Raji (cell line): ENCODE results near the gene KIAA0319L.

Experiments
- POLR2A ChIP-seq: IDR thresholded peaks from 2 replicates; pipeline ENCODE4 v1.6.1; 2011; ENCODE audit warnings: low read depth, low read length, control low read depth; ENCODE audit not compliant: insufficient read depth

Gene KIAA0319L

GRCh38 chr1:35499652-35500176 is 57.5 kb downstream of the KIAA0319L start:
- TF ChIP-seq POLR2A: no peak

DNA sequence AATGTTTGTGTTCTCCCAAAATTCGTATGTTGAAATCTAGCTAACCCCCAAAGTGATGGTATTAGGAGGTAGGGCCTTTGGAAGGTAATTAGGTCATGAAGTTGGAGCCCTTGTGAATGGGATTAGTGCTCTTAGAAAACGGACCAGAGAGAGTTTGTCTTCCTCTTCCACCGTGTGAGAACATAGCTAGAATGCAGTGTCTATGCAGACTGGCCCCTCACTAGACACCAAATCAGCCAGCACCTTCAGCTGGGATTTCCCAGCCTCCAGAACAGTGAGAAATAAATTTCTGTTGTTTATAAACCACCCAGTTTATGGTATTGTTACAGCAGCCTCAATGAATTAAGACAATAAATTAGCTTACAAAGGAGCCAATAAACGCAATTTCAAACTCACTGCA is 58.0 kb downstream of the KIAA0319L start:
- no peak for TF ChIP-seq POLR2A

- no peak for TF ChIP-seq POLR2A
These were observed 59.6 kb downstream of the KIAA0319L start for GRCh38 chr1:35497571-35497970.

DNA sequence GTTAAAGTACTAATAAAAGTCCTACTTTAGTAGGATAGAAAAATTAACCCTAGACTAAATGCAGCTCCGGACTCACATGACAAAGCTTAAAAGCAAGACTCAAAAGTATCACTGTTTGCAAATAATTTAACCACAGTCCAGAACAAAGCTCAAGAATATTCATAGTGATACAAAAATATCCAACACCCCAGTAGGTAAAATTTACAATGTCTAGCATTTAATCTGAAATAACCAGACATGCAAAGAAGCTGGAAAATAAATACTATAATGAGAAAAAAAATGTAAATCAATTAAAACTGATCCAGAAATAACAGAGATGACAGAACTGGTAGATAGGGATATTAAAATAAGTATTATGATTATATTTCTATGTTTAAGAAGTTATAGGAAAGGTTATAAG is 67.0 kb downstream of the KIAA0319L start:
- TF ChIP-seq POLR2A: no peak

- TF ChIP-seq POLR2A: no peak
These were observed 68.9 kb downstream of the KIAA0319L start for GRCh38 chr1:35488336-35488735.

DNA sequence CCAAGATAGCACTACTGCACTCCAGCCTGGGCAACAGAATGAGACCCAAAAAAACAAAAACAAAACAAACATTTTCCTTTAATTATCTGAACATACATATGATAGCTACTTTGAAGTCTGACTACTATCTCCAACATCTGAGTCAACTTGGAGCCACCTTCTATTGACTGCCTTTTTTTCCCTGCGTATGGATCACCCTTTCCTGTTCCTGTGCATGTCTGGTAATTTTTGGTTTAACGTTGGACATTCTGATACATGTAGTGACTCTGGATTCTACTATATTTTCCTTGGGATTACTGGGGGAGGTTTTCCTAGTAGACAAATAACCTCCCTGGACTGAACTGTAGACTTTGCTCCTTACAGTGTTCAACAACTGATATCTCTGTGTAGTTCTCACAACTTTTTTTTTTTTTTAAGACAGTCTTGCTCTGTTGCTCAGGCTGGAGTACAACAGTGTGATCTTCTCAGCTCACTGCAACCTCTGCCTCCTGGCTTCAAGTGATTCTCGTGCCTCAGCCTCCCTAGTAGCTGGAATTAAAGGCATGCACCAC is 70.3 kb downstream of the KIAA0319L start:
- no peak for TF ChIP-seq POLR2A

GRCh38 chr1:35481229-35481628 is 76.0 kb downstream of the KIAA0319L start:
- TF ChIP-seq POLR2A: no peak

DNA sequence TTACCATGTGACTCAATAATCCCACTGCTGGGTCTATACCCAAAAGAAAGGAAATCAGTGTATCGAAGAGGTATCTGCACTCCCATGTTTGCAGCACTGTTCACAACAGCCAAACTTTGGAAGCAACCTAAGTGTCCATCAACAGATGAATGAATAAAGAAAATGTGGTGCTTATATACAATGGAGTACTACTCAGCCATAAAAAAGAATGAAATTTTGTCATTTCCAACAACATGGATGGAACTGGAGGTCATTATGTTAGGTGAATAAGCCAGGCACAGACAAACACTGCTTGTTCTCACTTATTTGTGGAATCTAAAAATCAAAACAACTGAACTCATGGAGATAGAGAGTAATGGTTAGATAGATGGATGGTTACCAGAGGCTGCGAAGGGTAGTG is 79.3 kb downstream of the KIAA0319L start:
- TF ChIP-seq POLR2A: no peak

DNA sequence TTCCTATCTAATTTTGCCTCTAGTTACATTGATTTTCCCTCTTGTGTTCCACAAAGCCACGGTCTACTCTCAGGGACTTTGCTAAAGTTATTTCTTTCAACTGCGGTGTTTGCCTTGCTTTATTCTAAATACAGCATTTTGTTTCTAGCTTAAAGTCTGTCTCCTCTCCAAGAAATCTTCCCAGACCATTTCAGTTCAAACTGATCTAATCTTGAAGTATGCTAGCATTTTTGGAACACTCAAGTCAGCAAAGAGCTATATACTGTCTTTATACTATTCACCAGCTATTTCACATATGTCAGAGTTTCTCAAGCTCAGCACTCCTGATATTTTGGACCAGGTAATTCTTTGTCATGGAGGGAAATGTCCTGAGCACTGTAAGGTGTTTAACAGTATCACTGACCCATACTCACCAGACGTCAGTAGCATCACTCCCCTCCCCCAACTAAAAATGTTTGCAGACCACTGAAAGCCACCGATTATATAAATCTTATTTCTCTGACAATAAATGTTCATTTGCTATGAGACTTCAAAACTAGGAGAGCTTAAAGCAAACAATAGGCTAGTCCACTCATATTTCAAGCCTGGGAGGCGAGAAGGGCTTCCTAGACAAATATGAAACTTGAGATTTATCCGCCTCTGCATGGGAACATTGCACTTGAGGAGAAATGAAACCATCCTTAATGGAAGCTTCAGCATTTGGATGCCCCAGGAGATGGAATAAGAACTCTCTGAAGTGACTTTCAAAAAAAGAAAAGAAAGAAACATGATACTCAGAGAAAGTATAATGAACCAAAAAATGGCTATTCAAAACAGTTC is 81.1 kb downstream of the KIAA0319L start:
- TF ChIP-seq POLR2A: no peak

DNA sequence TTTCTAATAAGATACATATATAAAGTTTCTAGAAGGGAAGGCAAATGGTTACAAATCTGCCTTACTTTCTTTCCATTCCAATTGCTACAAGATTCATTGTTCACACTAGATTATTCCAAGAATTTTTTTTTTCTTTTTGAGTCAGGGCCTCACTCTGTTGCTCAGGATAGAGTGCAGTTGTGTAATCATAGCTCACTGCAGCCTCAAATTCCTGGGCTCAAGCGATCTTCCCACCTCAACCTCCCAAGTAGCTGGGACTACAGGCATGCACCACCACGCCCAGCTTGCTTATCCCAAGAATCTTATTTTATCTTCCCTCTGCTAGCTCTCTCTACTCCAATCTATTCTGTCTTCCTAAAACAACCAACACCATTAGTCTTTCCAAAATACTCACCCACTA is 81.8 kb downstream of the KIAA0319L start:
- TF ChIP-seq POLR2A: no peak

DNA sequence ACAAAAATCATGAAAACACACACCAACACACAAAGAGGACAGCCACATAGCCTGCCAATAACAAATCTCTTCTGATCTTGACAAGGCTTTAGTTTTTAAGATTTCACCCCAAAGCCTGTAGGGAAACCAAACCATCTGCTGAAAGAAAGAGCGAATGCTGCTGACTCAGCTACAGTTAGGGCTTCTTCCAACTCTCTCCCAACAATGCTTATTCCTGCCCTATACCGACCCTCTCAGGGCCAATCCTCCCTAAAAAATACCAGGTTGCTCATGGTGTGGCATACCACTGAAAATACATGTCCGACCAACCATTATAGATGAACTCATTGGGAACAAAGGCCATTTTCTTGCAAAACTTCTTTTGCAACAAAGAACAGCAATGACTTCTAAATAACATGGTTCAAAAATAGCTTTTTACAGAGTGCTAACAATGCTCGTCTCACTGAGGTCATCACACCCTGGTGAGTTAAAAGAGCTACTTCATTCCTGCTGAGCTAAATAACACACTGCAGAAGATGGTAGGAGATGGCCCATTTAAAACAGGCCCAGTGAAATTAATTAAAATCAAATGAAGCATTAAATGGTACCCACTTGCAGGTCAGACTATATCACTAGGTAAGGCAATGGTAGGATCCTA is 86.1 kb downstream of the KIAA0319L start:
- TF ChIP-seq POLR2A: no peak

DNA sequence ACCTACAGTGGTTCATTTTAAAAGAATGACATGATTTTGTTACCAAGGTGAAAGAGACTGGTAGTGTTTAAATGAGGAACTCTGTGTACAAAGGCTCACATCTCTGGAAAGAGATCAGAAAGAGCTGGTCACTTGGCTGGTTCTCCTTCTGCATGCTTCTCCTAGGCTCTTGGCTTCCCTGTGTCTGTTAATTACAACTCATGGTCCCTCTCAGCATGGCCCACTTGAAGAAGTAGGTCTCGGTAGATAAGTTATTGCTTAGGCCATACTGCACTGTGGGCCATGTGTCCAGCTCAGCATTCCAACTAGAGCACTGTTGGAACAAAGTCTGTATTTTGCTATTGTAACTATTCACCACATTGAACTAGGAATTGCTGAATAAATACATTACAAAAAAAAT is 91.1 kb downstream of the KIAA0319L start:
- no peak for TF ChIP-seq POLR2A

DNA sequence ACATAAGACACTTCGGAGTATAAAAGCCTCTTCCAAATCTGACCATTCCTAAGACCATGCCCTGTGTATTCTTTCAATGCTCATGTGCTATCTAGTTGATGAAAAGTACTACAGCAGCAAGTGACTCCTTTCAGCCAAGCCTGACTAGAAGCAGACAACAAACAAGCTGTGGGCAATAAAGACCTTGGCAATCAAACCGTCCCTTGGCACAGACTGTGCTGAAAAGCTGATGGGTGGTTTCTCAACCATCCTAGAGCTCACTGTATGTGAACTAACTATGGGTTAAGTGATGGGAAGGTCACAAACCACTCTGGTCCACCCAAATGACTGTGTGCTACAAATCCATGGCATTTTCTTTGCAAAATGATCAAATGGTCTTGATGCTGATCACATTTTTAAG is 94.0 kb downstream of the KIAA0319L start:
- TF ChIP-seq POLR2A: no peak

- no peak for TF ChIP-seq POLR2A
These were observed 95.1 kb downstream of the KIAA0319L start for GRCh38 chr1:35461966-35462651.

- TF ChIP-seq POLR2A: no peak
These were observed 96.4 kb downstream of the KIAA0319L start for GRCh38 chr1:35460796-35461195.
